Peyer's patch (tissue), 4 donors: ENCODE measurements around the gene BZW2.

Source experiments
- POLR2A ChIP-seq, 2 donors: fragments of 450-650 bp; IDR thresholded peaks; one replicate each; pipeline ENCODE4 v1.5.1; 2017; ENCODE audit warnings: antibody characterized with exemption in 2 of 2, mild to moderate bottlenecking in 2 of 2, moderate library complexity in 2 of 2
- TF ChIP-seq, protein P1 (sequence below), 6 experiments: fragments of 450-650 bp in 4 of 6; fragments of 200-600 bp in 2 of 6; sonication (generic) in 1 of 6; IDR thresholded peaks; one replicate each; pipeline ENCODE4 v1.5.1; 2017 to 2019; ENCODE audit warnings: antibody characterized with exemption in 6 of 6, mild to moderate bottlenecking in 3 of 6, moderate library complexity in 1 of 6

DNA sequence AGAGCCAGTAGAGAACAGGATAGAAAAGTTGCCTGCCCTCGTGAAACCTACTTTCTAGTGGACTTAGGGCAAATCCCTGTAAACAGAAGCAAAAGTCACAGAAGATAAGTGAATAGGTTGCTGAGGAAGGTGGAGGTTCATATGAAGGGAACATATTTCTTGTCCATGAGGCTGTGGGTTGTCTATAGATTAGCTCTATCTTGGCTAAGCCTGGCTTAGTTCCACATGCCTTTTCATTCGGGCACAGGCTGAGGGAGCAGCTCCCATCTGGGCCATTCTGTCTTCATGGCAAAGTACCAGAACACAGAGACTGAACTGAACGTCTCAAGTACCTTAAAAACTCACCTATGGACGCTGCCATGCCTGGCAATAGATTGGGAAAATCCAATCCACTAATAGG is 45.3 kb downstream of the BZW2 start:
- TF ChIP-seq, protein P1, sequence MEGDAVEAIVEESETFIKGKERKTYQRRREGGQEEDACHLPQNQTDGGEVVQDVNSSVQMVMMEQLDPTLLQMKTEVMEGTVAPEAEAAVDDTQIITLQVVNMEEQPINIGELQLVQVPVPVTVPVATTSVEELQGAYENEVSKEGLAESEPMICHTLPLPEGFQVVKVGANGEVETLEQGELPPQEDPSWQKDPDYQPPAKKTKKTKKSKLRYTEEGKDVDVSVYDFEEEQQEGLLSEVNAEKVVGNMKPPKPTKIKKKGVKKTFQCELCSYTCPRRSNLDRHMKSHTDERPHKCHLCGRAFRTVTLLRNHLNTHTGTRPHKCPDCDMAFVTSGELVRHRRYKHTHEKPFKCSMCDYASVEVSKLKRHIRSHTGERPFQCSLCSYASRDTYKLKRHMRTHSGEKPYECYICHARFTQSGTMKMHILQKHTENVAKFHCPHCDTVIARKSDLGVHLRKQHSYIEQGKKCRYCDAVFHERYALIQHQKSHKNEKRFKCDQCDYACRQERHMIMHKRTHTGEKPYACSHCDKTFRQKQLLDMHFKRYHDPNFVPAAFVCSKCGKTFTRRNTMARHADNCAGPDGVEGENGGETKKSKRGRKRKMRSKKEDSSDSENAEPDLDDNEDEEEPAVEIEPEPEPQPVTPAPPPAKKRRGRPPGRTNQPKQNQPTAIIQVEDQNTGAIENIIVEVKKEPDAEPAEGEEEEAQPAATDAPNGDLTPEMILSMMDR (IDR thresholded peaks at IDR 0.05): no peak
- TF ChIP-seq POLR2A (IDR thresholded peaks at IDR 0.05): no peak
